Left ventricle myocardium superior (tissue), 1 donor: ENCODE data around the gene CUEDC1. TPM values are rescaled to one million over a fixed set of nuclear protein-coding genes. Genes with fewer than 3 reads are reported as not detected.
A peak's percentile ranks its signal among the peaks of the same experiment; 100 is the strongest.

Experiments used
- ATAC-seq: fragments of 200-7000 bp; cut with Tn5 transposase; one replicate; pipeline ENCODE4 v1.9.1; 2020; ENCODE audit warnings: mild to moderate bottlenecking, moderate library complexity
- DNase-seq: peaks from one replicate; pipeline ENCODE4 v3.0.0-alpha.2; 2020
- intact Hi-C: fragments of 100-400 bp; cut with micrococcal nuclease; formaldehyde crosslinking; loops from one replicate; pipeline ENCODE4 v1.11.0; 2022
- total RNA-seq: library from RNA; stranded (reverse); fragmentation: NEBNext Ultra II Directional; extraction: Animal tissue kit (Norgen Biotek cat#: 25700); gene quantifications from one replicate; pipeline ENCODE4 v1.2.1, GENCODE V29; 2021
- donor health status: DM: no; HTN: yes; CAD: no; lungs with severe emphysema.

Gene CUEDC1
- total RNA-seq, 1 donor from 2014 or later, result 55.0 TPM

DNA sequence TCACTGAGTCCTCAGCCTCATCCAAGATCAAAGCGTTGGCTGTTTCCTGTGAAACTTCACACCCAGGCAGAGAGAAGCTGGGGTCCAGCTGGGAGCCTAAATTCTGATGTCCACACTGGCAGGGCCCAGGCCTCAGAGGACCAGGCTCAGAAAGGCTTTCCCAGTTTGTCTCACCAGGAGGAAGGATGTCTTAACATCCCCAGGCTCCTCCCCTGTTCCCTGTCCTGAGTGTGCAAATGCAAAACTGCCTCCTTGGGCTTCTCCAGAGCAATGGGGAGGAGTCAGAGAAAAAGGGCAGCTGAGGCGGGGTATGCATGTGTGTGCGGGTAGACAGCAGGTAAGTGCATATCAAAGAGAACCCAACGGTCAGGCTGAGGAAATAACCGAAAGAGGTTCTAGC, 45.7 kb downstream of the CUEDC1 start:
- no peak for ATAC-seq
- intact Hi-C loops, result no loop called here
- DNase-seq, result peak; percentile 19

GRCh38 chr17:57908278-57908677, 46.9 kb downstream of the CUEDC1 start:
- intact Hi-C loops, result no loop called here
- ATAC-seq, result no peak

DNA sequence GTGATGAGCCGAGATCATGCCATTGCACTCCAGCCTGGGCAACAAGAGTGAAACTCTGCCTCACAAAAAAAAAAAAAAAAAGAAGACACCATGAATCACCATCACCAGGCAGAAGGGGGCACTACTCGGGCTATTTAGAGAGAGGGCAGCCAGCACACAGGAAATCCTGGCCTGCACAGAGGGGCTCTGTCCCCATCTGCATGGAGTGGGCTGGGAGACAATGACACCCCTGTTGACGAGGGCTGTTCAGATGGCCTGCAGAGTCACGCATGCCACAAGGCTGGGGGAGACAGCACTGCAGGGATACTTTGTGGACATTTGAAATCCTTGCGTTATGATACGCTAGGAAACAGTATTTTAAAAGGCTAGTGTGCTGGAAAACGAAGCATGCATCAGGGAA, 48.3 kb downstream of the CUEDC1 start:
- ATAC-seq, result no peak
- intact Hi-C loops, result no loop called here
- DNase-seq, result peak; percentile 23

More at GRCh38 chr17:57908278-57908677, 46.9 kb downstream of the CUEDC1 start:
- DNase-seq, result peak; percentile 12

DNA sequence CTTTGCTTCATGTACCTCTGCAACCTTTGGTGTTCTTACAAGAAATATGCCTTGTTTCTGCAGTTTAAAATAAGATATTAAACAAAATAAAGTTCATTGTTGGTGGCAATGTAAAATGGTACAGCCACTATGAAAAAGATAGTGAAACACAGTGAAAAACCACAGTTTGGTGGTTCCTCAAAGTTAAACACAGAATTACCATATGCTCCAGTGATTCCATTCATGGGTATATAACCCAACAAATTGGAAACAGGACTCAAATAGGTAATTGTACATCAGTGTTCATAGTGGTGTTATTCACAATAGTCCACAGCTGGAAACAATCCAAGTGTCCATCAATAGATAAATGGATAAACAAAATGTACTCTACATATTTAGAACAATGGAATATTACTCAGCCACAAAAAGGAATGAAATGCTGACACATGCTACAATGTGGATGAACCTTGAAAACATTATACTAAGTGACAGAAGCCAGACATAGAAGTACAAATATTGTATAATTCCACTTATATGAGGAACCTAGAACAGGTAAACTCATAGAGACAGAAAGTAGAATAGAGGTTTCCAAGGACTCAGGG, 49.2 kb downstream of the CUEDC1 start:
- ATAC-seq, result no peak
- no peak for DNase-seq
- intact Hi-C loops, result no loop called here

GRCh38 chr17:57903961-57904360, 51.3 kb downstream of the CUEDC1 start:
- DNase-seq, result peak; percentile 21
- ATAC-seq, result no peak
- intact Hi-C loops, result no loop called here

DNA sequence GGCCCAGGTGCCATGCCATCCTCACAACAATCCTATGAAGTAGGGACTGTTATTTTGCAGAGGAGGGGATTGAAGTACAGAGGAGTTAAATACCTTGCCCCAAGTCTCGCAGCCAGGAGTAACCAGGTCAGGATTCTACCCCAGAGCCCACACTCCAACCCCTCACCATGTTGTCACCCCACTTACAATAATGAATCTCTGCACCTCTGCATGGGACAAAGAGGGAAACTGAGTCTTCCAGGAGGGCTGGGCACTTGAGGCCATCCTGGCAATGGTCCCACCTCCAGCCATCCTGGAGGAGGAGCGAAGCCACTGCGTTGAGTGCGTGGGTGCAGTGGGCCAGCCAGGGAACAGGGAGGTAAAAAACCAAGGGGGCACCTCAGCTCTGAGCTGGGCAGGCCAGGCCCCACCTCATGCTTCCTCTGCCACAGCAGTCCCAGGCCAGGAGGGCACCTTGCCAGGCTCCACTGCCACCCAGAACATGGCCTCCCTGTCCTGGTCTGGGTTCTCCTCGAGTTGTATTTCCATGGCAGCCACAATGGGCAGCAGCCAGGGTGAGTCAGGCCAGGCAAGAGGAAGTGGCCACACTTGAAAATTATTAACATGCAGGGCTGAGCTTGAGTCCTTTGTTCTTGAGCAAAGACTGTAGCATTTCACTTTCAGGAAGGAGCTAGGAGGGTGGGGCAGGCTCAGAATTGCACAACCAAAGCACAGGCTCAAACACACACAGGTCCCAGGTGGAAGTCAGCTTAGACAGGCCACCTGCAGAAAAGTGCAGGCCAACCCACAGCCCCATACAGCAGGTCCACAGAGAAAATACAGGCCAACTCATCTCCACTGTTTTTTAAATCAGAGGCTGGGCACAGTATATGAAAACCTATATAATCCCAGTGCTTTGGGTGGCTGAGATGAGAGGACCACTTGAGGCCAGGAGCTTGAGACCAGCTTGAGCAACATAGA, 52.1 kb downstream of the CUEDC1 start:
- intact Hi-C loops, result no loop called here
- DNase-seq, result peak; percentile 92
- ATAC-seq, result peak; percentile 67

DNA sequence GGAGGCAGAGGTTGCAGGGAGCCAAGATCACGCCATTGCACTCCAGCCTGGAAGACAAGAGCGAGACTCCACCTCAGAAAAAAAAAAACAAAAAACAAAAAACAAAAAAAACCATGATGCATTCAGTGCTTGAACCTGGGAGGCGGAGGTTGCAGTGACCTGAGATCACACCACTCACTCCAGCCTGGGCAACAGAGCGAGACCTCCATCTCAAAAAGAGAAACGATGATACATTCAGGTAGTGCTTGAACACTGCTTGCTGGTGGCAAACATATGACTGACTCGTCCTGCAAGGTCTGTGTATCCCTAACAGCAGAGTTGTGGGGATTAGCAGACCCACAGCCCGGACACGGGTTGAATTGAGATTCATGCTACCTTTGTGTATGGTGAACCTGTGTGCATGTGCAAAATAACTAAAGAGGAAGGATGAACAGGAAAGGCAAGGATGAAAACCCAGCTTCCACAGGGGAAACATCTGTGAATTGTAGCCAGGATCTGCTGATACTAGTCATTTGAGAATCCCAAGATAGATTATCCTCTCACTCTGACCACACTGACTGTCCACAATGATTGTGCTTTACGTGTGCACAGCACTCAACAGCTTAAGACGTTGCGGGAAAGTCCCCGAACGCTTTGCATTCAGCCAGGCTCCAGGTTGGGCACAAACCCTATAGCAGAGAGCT, 53.0 kb downstream of the CUEDC1 start:
- intact Hi-C loops, result no loop called here
- peak; percentile 18 for DNase-seq
- ATAC-seq, result no peak

DNA sequence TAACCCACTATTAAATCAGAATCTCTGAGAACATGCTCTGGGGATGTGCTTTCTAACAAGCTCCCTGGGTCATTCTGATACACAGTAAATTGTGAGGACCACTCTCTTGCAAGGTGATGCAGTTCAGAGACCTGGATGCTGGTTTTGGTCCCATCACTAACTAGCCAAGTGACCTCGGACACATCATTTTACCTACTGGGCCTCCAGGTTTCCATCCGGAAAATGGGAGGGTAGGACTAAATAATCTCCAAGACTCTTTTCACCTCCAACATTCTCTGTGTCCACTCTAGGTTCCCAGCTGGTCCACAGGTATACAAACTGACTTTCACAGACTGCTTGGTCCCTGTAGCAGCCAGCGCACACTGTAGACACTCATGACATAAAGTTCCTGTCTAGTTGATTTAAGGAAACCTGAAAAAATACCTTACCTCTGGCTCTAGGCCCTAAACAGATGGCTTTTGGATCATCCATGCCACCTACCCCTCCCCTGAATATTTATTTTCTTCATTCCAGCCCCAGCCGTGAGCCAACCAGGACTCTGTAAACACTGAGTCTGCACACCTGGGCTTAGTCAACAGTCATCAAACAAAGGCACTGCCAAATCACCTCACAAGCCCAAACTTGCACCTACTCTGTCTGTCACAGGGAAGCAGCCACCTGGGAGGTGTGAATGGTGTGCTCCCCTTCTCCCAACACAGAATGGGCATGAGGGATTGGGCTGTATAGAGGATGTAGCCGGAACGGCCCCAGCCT, 54.0 kb downstream of the CUEDC1 start:
- DNase-seq (peak; percentile 0), ATAC-seq (no peak)
- intact Hi-C loops, result no loop called here

DNA sequence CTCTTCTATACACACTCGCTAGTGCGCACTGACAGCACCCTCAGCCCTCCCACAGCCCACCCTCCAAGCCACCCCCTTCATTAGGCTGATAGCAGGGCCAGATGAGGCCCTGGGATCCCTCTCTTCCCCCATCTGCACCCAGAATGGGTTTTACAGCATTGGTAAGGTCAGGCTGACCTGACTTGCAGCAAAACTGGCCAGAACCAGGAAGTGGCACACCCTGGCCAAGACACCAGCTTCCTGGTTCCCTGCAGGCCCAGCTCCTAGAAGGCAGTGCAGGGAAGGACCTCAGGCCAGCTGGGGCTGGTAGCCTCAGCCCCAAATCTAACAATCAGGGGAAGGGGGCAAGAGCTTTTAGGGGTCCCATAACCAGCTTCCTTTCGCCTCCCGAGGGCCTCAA, 55.4 kb downstream of the CUEDC1 start:
- intact Hi-C loops, result loop anchor here (10.0 kb wide), 2 partner anchors 55 to 95 kb away; partner anchors contain the start of gene CUEDC1
- DNase-seq (peak; percentile 59), ATAC-seq (peak; percentile 6)

GRCh38 chr17:57899391-57899790, 55.8 kb downstream of the CUEDC1 start:
- peak; percentile 42 for DNase-seq
- ATAC-seq, result peak; percentile 16
- intact Hi-C loops, result loop anchor here (10.0 kb wide), 2 partner anchors 55 to 95 kb away; partner anchors contain the start of gene CUEDC1

DNA sequence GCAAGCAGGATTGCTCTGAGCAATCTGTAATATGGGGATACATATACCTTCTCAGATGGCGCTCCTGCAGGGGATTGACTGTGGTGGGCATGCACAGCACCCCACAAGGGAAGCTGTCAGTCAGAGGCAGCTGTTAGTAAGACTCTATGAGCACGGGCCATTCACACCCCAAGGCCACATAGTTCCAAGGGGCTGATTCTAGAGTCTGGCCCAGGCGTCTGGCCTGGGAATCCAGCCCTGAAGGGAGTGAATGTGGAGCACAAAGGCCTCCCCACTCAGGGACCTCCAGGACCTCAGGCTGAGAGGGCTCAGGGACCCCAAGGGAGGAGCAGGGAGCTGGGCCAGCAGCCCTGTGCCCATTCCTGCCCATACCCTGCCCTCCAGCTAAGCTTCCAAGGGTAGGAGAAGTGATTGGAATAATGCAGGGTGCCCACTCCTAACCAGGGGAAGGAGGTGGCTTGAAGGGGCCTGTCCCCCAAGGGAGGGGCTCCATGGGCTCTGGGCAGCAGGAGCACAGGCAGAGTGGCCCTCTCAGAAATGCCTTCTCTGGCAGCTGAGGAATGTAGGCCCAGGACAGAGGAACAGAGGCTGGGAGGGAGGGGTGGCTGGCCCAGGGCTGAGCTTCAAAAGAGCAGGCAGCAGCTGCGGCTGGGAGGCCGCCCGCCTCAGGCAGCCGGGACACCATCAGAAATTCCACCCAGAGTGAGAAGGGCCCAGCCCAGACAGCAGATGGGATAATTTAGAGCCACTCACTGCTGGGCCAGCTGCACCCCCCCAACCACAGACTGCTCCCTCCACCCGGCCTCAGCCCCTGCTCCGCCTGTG, 56.5 kb downstream of the CUEDC1 start:
- ATAC-seq (peak; percentile 77), DNase-seq (peak; percentile 92)
- intact Hi-C loops, result loop anchor here (10.0 kb wide), 2 partner anchors 56 to 96 kb away; partner anchors contain the start of gene CUEDC1

GRCh38 chr17:57895382-57896060, 59.7 kb downstream of the CUEDC1 start:
- ATAC-seq (peak; percentile 18), DNase-seq (peak; percentile 80)
- intact Hi-C loops, result loop anchor here (10.0 kb wide), 2 partner anchors 59 to 99 kb away; partner anchors contain the start of gene CUEDC1

DNA sequence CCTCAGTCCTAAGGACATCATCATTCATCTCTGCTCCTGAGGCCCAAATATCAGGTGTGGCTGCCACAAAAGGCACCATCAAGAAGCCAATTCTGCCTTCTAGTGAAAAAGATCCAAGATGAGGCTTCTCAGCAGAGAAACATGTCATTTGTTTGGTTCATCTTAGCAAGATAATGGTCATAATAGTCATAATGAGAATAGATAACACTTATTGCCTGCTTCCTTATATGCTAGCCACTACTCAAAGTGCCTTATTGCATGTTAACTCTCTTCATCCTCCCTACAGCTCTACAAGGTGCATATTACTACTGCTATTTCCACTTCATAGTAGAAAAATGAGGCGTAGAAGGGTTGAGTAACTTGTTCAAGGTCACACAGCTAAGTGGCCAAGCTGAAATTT, 60.4 kb downstream of the CUEDC1 start:
- ATAC-seq (no peak), DNase-seq (no peak)
- intact Hi-C loops, result loop anchor here (10.0 kb wide), 2 partner anchors 60 to 100 kb away; partner anchors contain the start of gene CUEDC1

DNA sequence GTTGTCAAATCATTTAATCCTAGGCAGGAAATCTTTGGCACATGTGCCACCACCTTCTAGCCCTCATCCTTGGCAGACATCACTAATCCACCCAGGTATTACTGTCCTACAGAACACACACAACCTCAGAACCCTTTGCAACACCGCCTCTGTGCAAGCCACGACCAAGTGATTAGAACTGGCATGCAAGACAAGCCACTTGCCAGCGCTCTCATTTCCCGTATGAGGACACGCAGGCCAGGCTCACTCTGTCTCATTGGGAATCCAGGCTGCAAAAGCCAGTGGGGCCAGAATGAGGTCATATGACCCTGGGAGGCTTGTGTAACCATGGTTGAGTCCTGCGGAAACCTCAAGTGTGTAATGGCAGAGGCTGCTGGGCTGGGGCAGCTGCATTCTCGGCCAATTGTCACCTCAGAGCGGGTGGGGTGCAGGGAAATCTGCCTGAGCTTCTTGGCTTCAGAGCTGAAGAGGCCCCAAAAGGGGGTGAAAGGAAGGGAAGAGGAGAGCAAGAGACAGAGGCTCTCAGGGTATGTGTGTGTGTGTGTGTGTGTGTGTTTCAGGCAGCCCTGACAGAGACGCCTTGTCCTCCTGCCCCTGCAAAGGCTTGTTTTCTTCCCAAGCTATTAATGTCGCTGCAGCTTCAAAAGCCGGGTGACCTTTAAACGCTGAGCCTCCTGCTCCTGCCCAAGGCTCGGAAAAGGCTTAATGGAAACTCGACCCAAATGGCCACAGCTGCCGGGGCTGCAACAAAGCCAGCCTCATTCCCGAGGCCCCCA, 62.2 kb downstream of the CUEDC1 start:
- ATAC-seq, result peak; percentile 82
- peak; percentile 91 for DNase-seq
- intact Hi-C loops, result loop anchor here (10.0 kb wide), 2 partner anchors 62 to 102 kb away; partner anchors contain the start of gene CUEDC1

GRCh38 chr17:57892146-57892819, 62.9 kb downstream of the CUEDC1 start:
- ATAC-seq (peak; percentile 50), DNase-seq (peak; percentile 93)
- intact Hi-C loops, result loop anchor here (10.0 kb wide), 2 partner anchors 63 to 103 kb away; partner anchors contain the start of gene CUEDC1

GRCh38 chr17:57890857-57891232, 64.4 kb downstream of the CUEDC1 start:
- intact Hi-C loops, result loop anchor here (10.0 kb wide), 2 partner anchors 64 to 104 kb away; partner anchors contain the start of gene CUEDC1
- ATAC-seq, result peak; percentile 51

More at GRCh38 chr17:57890857-57891232, 64.4 kb downstream of the CUEDC1 start:
- DNase-seq, result peak; percentile 65
